ENCODE data around the gene VASH2. TPM values are rescaled to one million over a fixed set of nuclear protein-coding genes. Genes with fewer than 3 reads are reported as not detected.
"Not testable (repeated sequence)": the region's sequence is repeated elsewhere in the genome, so short reads cannot be mapped to it uniquely, and the experiment has no call there.

Gene VASH2
- total RNA-seq, 1 experiment from 2014 or later: 303 TPM

DNA sequence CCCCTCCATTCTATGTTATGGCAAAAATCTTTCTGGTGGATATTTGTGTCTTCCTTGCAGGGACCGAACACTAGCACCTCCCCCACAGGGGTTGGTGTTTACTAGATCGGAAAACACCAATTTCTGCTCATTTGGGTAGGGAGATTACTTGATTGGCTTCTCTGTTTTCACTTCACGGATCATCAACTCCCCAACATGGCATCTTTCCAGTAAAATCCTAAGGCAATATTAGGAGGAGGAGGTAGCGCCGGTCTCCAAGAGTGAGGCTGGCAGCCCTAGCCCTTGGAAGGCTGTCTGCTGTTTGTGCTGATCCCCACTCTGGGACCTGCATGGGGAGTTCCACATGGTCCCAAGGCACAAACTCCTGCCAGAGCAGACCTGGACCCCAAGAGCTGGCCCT lies 12.2 kb downstream of the VASH2 start (continued):
- TF ChIP-seq, protein P1, sequence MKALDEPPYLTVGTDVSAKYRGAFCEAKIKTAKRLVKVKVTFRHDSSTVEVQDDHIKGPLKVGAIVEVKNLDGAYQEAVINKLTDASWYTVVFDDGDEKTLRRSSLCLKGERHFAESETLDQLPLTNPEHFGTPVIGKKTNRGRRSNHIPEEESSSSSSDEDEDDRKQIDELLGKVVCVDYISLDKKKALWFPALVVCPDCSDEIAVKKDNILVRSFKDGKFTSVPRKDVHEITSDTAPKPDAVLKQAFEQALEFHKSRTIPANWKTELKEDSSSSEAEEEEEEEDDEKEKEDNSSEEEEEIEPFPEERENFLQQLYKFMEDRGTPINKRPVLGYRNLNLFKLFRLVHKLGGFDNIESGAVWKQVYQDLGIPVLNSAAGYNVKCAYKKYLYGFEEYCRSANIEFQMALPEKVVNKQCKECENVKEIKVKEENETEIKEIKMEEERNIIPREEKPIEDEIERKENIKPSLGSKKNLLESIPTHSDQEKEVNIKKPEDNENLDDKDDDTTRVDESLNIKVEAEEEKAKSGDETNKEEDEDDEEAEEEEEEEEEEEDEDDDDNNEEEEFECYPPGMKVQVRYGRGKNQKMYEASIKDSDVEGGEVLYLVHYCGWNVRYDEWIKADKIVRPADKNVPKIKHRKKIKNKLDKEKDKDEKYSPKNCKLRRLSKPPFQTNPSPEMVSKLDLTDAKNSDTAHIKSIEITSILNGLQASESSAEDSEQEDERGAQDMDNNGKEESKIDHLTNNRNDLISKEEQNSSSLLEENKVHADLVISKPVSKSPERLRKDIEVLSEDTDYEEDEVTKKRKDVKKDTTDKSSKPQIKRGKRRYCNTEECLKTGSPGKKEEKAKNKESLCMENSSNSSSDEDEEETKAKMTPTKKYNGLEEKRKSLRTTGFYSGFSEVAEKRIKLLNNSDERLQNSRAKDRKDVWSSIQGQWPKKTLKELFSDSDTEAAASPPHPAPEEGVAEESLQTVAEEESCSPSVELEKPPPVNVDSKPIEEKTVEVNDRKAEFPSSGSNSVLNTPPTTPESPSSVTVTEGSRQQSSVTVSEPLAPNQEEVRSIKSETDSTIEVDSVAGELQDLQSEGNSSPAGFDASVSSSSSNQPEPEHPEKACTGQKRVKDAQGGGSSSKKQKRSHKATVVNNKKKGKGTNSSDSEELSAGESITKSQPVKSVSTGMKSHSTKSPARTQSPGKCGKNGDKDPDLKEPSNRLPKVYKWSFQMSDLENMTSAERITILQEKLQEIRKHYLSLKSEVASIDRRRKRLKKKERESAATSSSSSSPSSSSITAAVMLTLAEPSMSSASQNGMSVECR (CRISPR knock-in tag; IDR thresholded peaks at IDR 0.05; ENCODE audit: borderline replicate concordance): no peak
- no peak for TF ChIP-seq ZNF232 (CRISPR knock-in tag; IDR thresholded peaks at IDR 0.05)
- TF ChIP-seq ZNF219 (CRISPR knock-in tag; IDR thresholded peaks at IDR 0.05; ENCODE audit: borderline replicate concordance): no peak
- no peak for TF ChIP-seq IRF2 (CRISPR knock-in tag; IDR thresholded peaks at IDR 0.05; ENCODE audit: borderline replicate concordance, low read depth)
- no peak for TF ChIP-seq JUN (CRISPR knock-in tag; IDR thresholded peaks at IDR 0.05)
- no peak for TF ChIP-seq SP1 (CRISPR knock-in tag; conservative IDR thresholded peaks at IDR 0.05)
- TF ChIP-seq SMAD3 (CRISPR knock-in tag; IDR thresholded peaks at IDR 0.05; ENCODE audit: borderline replicate concordance): no peak
- TF ChIP-seq NFE2L1 (CRISPR knock-in tag; IDR thresholded peaks at IDR 0.05): no peak
- no peak for TF ChIP-seq ZNF263 (CRISPR knock-in tag; IDR thresholded peaks at IDR 0.05; ENCODE audit: low read depth)
- TF ChIP-seq, protein P2, sequence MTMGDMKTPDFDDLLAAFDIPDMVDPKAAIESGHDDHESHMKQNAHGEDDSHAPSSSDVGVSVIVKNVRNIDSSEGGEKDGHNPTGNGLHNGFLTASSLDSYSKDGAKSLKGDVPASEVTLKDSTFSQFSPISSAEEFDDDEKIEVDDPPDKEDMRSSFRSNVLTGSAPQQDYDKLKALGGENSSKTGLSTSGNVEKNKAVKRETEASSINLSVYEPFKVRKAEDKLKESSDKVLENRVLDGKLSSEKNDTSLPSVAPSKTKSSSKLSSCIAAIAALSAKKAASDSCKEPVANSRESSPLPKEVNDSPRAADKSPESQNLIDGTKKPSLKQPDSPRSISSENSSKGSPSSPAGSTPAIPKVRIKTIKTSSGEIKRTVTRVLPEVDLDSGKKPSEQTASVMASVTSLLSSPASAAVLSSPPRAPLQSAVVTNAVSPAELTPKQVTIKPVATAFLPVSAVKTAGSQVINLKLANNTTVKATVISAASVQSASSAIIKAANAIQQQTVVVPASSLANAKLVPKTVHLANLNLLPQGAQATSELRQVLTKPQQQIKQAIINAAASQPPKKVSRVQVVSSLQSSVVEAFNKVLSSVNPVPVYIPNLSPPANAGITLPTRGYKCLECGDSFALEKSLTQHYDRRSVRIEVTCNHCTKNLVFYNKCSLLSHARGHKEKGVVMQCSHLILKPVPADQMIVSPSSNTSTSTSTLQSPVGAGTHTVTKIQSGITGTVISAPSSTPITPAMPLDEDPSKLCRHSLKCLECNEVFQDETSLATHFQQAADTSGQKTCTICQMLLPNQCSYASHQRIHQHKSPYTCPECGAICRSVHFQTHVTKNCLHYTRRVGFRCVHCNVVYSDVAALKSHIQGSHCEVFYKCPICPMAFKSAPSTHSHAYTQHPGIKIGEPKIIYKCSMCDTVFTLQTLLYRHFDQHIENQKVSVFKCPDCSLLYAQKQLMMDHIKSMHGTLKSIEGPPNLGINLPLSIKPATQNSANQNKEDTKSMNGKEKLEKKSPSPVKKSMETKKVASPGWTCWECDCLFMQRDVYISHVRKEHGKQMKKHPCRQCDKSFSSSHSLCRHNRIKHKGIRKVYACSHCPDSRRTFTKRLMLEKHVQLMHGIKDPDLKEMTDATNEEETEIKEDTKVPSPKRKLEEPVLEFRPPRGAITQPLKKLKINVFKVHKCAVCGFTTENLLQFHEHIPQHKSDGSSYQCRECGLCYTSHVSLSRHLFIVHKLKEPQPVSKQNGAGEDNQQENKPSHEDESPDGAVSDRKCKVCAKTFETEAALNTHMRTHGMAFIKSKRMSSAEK (CRISPR knock-in tag; IDR thresholded peaks at IDR 0.05; ENCODE audit: borderline replicate concordance): no peak
- TF ChIP-seq ZNF396 (CRISPR knock-in tag; IDR thresholded peaks at IDR 0.05; ENCODE audit: borderline replicate concordance): no peak
- TF ChIP-seq, protein P3, sequence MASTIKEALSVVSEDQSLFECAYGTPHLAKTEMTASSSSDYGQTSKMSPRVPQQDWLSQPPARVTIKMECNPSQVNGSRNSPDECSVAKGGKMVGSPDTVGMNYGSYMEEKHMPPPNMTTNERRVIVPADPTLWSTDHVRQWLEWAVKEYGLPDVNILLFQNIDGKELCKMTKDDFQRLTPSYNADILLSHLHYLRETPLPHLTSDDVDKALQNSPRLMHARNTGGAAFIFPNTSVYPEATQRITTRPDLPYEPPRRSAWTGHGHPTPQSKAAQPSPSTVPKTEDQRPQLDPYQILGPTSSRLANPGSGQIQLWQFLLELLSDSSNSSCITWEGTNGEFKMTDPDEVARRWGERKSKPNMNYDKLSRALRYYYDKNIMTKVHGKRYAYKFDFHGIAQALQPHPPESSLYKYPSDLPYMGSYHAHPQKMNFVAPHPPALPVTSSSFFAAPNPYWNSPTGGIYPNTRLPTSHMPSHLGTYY (CRISPR knock-in tag; IDR thresholded peaks at IDR 0.05): no peak

DNA sequence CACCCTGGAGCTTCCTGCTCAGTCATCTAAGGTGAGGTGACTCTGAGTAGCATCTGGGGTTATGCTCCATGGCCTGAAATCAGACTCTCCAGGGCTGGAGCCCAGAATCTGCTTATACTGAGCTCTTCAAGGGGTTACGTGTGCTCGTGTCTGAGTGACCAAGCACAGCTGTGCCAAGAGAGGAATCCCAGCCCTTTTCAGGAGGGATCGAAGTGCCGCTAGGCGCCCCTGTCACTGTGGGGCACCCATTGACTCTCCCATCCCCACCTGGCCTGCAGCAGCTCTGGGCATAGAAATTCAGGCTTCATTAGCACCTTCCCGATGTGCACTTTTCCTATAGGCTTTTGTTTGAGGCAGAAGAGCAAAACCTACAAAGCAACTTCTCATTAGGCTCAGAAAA lies 13.8 kb downstream of the VASH2 start:
- ChIA-PET POLR2A (interaction anchor here (1.0 kb wide), 1 partner anchor 12 kb away, joined by 3 read pairs; no protein-coding TSS in a partner anchor), CTCF (interaction anchor here (0.6 to 2.2 kb wide), 4 partner anchors 33 to 214 kb away, joined by 3 to 6 read pairs (median 3); no protein-coding TSS in a partner anchor)
- Mint-ChIP-seq H3K4me3 (no peak overlapping the region), H3K36me3 (peaks cover 99% of the 10 kb centered on the region), H3K9me3 (no peaks in the 10 kb centered on the region), H3K4me1 (peaks cover 85% of the 10 kb centered on the region), H3K27me3 (ENCODE audit: low read depth) (no peaks in the 10 kb centered on the region), H3K27ac (peak overlapping the region; percentile 85)
- DNase-seq (ENCODE audit: low spot score): no peak
- ATAC-seq: no peak
- TF ChIP-seq, protein P4, sequence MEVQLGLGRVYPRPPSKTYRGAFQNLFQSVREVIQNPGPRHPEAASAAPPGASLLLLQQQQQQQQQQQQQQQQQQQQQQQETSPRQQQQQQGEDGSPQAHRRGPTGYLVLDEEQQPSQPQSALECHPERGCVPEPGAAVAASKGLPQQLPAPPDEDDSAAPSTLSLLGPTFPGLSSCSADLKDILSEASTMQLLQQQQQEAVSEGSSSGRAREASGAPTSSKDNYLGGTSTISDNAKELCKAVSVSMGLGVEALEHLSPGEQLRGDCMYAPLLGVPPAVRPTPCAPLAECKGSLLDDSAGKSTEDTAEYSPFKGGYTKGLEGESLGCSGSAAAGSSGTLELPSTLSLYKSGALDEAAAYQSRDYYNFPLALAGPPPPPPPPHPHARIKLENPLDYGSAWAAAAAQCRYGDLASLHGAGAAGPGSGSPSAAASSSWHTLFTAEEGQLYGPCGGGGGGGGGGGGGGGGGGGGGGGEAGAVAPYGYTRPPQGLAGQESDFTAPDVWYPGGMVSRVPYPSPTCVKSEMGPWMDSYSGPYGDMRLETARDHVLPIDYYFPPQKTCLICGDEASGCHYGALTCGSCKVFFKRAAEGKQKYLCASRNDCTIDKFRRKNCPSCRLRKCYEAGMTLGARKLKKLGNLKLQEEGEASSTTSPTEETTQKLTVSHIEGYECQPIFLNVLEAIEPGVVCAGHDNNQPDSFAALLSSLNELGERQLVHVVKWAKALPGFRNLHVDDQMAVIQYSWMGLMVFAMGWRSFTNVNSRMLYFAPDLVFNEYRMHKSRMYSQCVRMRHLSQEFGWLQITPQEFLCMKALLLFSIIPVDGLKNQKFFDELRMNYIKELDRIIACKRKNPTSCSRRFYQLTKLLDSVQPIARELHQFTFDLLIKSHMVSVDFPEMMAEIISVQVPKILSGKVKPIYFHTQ (CRISPR knock-in tag; IDR thresholded peaks at IDR 0.05): 0 out of 2 replicates have a peak, but pooled peaks have one; percentile 29
- no peak for TF ChIP-seq NFATC4 (CRISPR knock-in tag; IDR thresholded peaks at IDR 0.05)

DNA sequence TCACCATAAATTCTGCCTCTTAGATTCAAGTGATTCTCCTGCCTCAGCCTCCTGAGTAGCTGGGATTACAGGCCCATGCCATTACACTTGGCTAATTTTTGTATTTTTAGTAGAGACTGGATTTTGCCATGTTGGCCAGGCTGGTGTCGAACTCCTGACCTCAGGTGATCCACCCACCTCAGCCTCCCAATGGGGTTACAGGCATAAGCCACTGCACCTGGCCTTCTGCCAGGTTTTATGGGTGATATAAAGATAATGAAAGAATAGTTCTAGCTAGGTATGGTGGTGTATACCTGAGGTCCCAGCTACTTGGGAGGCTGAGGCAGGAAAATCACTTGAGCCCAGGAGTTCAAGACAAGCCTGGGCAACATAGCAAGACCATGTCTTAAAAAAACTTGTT lies 14.7 kb downstream of the VASH2 start:
- ATAC-seq; H3K9me3 Mint-ChIP-seq; H3K27ac Mint-ChIP-seq; H3K4me3 Mint-ChIP-seq; POLR2A ChIA-PET; H3K27me3 Mint-ChIP-seq (ENCODE audit: low read depth); DNase-seq (ENCODE audit: low spot score): not testable (repeated sequence)
- Mint-ChIP-seq H3K4me1 (peaks cover 87% of the 10 kb centered on the region), H3K36me3 (peaks cover 99% of the 10 kb centered on the region)
- CTCF ChIA-PET: interaction anchor here (1.2 to 2.2 kb wide), 3 partner anchors 15 to 215 kb away, joined by 3 to 6 read pairs (median 4); no protein-coding TSS in a partner anchor

All from WTC11 (cell line).